SK-N-SH (cell line): ENCODE data around the gene HIF3A. TPM values are rescaled to one million over a fixed set of nuclear protein-coding genes. Genes with fewer than 3 reads are reported as not detected.

ENCODE experiments used
- CTCF ChIA-PET: fragments of 300-600, 350-600 bp; formaldehyde crosslinking; extraction: SDS; loops from one replicate; lab custom pipeline; 2021; lab: Yijun Ruan, JAX
- POLR2A ChIA-PET: fragments of 350-600 bp; sonication (Branson Sonifier 250); formaldehyde crosslinking; extraction: SDS; loops from one replicate; lab custom pipeline; 2020; ENCODE audit warnings: antibody characterized with exemption, inconsistent platforms; lab: Yijun Ruan, JAX
- DNase-seq: peaks from one replicate; pipeline ENCODE4 v3.0.0; 2012
- H2AFZ ChIP-seq: fragments of 200-600 bp; sonication (generic); 2 replicates; pipeline ENCODE4 v1.8.1; 2016; ENCODE audit warnings: antibody characterized with exemption, mild to moderate bottlenecking, low read depth
- H3F3A ChIP-seq: fragments of 200-600 bp; sonication (generic); replicated peaks from 2 replicates; pipeline ENCODE3; 2016; ENCODE audit warnings: antibody characterized with exemption, mild to moderate bottlenecking; ENCODE audit not compliant: insufficient read depth
- H3K27ac ChIP-seq, 2 experiments: fragments of 200-500 bp in 1 of 2; fragments of 200-600 bp in 1 of 2; sonication (Bioruptor generic) in 1 of 2; sonication (generic), shearing (Covaris generic) in 1 of 2; 2 replicates each; pipeline versions ENCODE4 v1.5.1 to v1.6.1; 2014 to 2016; ENCODE audit warnings: low read depth in 2 of 2, inconsistent platforms in 1 of 2, low read length in 1 of 2, mild to moderate bottlenecking in 1 of 2, mixed read lengths in 1 of 2
- H3K27me3 ChIP-seq: fragments of 200-600 bp; sonication (generic), shearing (Covaris generic); 2 replicates; pipeline ENCODE4 v1.6.1; 2016; ENCODE audit warnings: mixed run types; ENCODE audit not compliant: insufficient read depth
- H3K36me3 ChIP-seq, 2 experiments: fragments of 200-500 bp in 1 of 2; fragments of 200-600 bp in 1 of 2; sonication (Bioruptor generic) in 1 of 2; sonication (generic) in 1 of 2; replicated peaks in 1 of 2; 2 replicates each; pipeline versions ENCODE3 to v1.5.1; 2014 to 2016; ENCODE audit warnings: low read length in 1 of 2, mild to moderate bottlenecking in 1 of 2; ENCODE audit not compliant: insufficient read depth in 2 of 2, control insufficient read depth in 1 of 2
- H3K4me1 ChIP-seq, 2 experiments: fragments of 200-500 bp in 1 of 2; fragments of 200-600 bp in 1 of 2; sonication (Bioruptor generic) in 1 of 2; sonication (generic), shearing (Covaris generic) in 1 of 2; 2 replicates each; pipeline versions ENCODE4 v1.5.1 to v1.6.1; 2014 to 2016; ENCODE audit warnings: low read depth in 1 of 2, low read length in 1 of 2, mixed run types in 1 of 2; ENCODE audit not compliant: insufficient read depth in 2 of 2, control insufficient read depth in 1 of 2
- H3K4me2 ChIP-seq: fragments of 200-600 bp; sonication (generic), shearing (Covaris generic); 2 replicates; pipeline ENCODE4 v1.6.1; 2017; ENCODE audit warnings: mixed run types
- H3K4me3 ChIP-seq, 2 experiments: fragments of 200-500 bp in 1 of 2; fragments of 200-600 bp in 1 of 2; sonication (Bioruptor generic) in 1 of 2; sonication (generic), shearing (Covaris generic) in 1 of 2; 2 replicates each; pipeline versions ENCODE4 v1.5.1 to v1.8.1; 2014 to 2016; ENCODE audit warnings: low read depth in 2 of 2, inconsistent platforms in 1 of 2, low read length in 1 of 2, mild to moderate bottlenecking in 1 of 2, mixed read lengths in 1 of 2, moderate library complexity in 1 of 2
- H3K79me2 ChIP-seq: fragments of 200-600 bp; sonication (generic); 2 replicates; pipeline ENCODE4 v1.8.1; 2017; ENCODE audit warnings: mild to moderate bottlenecking; ENCODE audit not compliant: insufficient read depth
- H3K9ac ChIP-seq: fragments of 200-600 bp; sonication (generic); 2 replicates; pipeline ENCODE4 v1.6.1; 2017; ENCODE audit warnings: mixed run types
- H3K9me2 ChIP-seq: fragments of 200-600 bp; sonication (generic); 2 replicates; pipeline ENCODE4 v1.6.1; 2017; ENCODE audit warnings: mixed run types
- H3K9me3 ChIP-seq: fragments of 200-600 bp; sonication (generic); 2 replicates; pipeline ENCODE4 v1.6.1; 2017; ENCODE audit warnings: mixed run types, mild to moderate bottlenecking, moderate library complexity
- H4K20me1 ChIP-seq: fragments of 200-600 bp; sonication (generic); 2 replicates; pipeline ENCODE4 v1.6.1; 2017; ENCODE audit warnings: mild to moderate bottlenecking, mixed run types; ENCODE audit not compliant: insufficient read depth
- CHD2 ChIP-seq: fragments of 150-350 bp; IDR thresholded peaks from 2 replicates; pipeline ENCODE4 v1.6.1; 2018; ENCODE audit warnings: low read length; ENCODE audit not compliant: partially characterized antibody
- ELF1 ChIP-seq: IDR thresholded peaks from 2 replicates; pipeline ENCODE4 v1.4.0; 2012
- EP300 ChIP-seq, 2 experiments: IDR thresholded peaks; 2 replicates each; pipeline versions ENCODE4 v1.4.0 to v1.6.1; 2012; ENCODE audit warnings: borderline replicate concordance in 1 of 2, low read depth in 1 of 2, low read length in 1 of 2
- EZH2phosphoT487 ChIP-seq: fragments of 200-600 bp; sonication (generic); IDR thresholded peaks from 2 replicates; pipeline ENCODE4 v1.6.1; 2017; ENCODE audit warnings: low read depth, mixed run types, mild to moderate bottlenecking, antibody characterized with exemption, moderate library complexity, borderline replicate concordance
- FOXM1 ChIP-seq: IDR thresholded peaks from 2 replicates; pipeline ENCODE4 v1.4.0; 2012; ENCODE audit warnings: low read depth, mild to moderate bottlenecking
- GABPA ChIP-seq: IDR thresholded peaks from 2 replicates; pipeline ENCODE4 v1.4.0; 2012; ENCODE audit warnings: low read depth, mild to moderate bottlenecking
- GATA2 ChIP-seq: sonication (generic); formaldehyde crosslinking; IDR thresholded peaks from 2 replicates; pipeline ENCODE4 v1.5.0; 2020; ENCODE audit warnings: mild to moderate bottlenecking, missing genetic modification reagents
- MEF2A ChIP-seq: IDR thresholded peaks from 2 replicates; pipeline ENCODE4 v1.4.0; 2012; ENCODE audit warnings: low read depth, borderline replicate concordance
- NRF1 ChIP-seq: IDR thresholded peaks from 2 replicates; pipeline ENCODE4 v1.6.1; 2012; ENCODE audit warnings: low read depth, mild to moderate bottlenecking, low read length
- POLR2AphosphoS5 ChIP-seq: IDR thresholded peaks from 2 replicates; pipeline ENCODE4 v1.6.1; 2012; ENCODE audit warnings: low read depth, low read length
- RAD21 ChIP-seq: IDR thresholded peaks from 2 replicates; pipeline ENCODE4 v1.6.1; 2012; ENCODE audit warnings: mild to moderate bottlenecking, low read length
- RCOR1 ChIP-seq: fragments of 150-350 bp; IDR thresholded peaks from 2 replicates; pipeline ENCODE4 v1.6.1; 2017; ENCODE audit warnings: antibody characterized with exemption, low read length
- RFX5 ChIP-seq: IDR thresholded peaks from 2 replicates; pipeline ENCODE4 v1.6.1; 2012; ENCODE audit warnings: mild to moderate bottlenecking, improper control_type of control experiment, low read length
- SIN3A ChIP-seq: IDR thresholded peaks from 2 replicates; pipeline ENCODE4 v1.6.1; 2012; ENCODE audit warnings: low read depth, mild to moderate bottlenecking, low read length, moderate library complexity, borderline replicate concordance
- SMC3 ChIP-seq: IDR thresholded peaks from 2 replicates; pipeline ENCODE4 v1.6.1; 2012; ENCODE audit warnings: low read depth, low read length, improper control_type of control experiment
- TCF12 ChIP-seq: IDR thresholded peaks from 2 replicates; pipeline ENCODE4 v1.4.0; 2012
- TEAD4 ChIP-seq: IDR thresholded peaks from 2 replicates; pipeline ENCODE4 v1.4.0; 2012; ENCODE audit warnings: mild to moderate bottlenecking, borderline replicate concordance; ENCODE audit not compliant: insufficient read depth
- WGBS: methylation state at CpG from one replicate; pipeline ENCODE4 v1.1.6; 2017; ENCODE audit warnings: low lambda C conversion rate; 5-methylcytosine and 5-hydroxymethylcytosine counted together
- polyA plus RNA-seq, 3 experiments: library from polyadenylated mRNA; depleted of rRNA; stranded (reverse); fragments of >200 nt; gene quantifications; 2 replicates each; pipeline ENCODE4 v1.2.3, GENCODE V29; 2012
- TF ChIP-seq, protein P1 (sequence below): IDR thresholded peaks from 2 replicates; pipeline ENCODE4 v1.4.0; 2012; ENCODE audit warnings: low read depth
- TF ChIP-seq, protein P2 (sequence below): fragments of 200-600 bp; sonication (generic); IDR thresholded peaks from 2 replicates; pipeline ENCODE4 v1.6.1; 2017; ENCODE audit warnings: antibody characterized with exemption, mild to moderate bottlenecking, moderate library complexity
- TF ChIP-seq, protein P3 (sequence below): IDR thresholded peaks from 2 replicates; pipeline ENCODE4 v1.6.1; 2012; ENCODE audit warnings: mild to moderate bottlenecking, low read depth, low read length, moderate library complexity
- TF ChIP-seq, protein P4 (sequence below): IDR thresholded peaks from 2 replicates; pipeline ENCODE4; 2012

HIF3A gene
- polyA plus RNA-seq, 1 of the 3 experiments (the other 2 are of a cell fraction) = 0.92 TPM

DNA sequence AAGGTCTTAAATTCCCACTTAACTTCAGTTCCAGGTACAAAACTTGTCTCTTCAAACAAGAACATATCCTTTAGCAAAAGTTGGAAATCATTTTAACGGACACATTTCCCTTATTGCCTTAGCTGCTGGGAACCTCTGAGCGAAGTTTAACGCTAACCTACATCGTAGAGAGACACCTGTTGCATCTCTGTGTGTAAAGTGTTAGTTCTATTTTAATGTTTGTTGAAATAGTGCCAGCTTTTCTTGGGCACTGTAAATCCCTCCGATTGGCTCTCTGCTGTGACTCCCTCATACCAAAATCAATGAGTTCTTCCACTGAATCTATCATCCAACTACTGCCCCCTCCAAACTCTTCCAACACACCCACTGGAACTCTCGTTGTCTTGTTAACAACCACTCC is 2.3 kb upstream of the HIF3A start (continued):
- TF ChIP-seq, protein P1, sequence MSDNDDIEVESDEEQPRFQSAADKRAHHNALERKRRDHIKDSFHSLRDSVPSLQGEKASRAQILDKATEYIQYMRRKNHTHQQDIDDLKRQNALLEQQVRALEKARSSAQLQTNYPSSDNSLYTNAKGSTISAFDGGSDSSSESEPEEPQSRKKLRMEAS = no peak
- TF ChIP-seq RAD21 (no peak), EP300 (IDR thresholded peaks at IDR 0.05; ENCODE audit: borderline replicate concordance in 1 of 2, low read depth in 1 of 2, low read length in 1 of 2) (no peak), NRF1 (no peak), TEAD4 (no peak), EZH2phosphoT487 (no peak)

DNA sequence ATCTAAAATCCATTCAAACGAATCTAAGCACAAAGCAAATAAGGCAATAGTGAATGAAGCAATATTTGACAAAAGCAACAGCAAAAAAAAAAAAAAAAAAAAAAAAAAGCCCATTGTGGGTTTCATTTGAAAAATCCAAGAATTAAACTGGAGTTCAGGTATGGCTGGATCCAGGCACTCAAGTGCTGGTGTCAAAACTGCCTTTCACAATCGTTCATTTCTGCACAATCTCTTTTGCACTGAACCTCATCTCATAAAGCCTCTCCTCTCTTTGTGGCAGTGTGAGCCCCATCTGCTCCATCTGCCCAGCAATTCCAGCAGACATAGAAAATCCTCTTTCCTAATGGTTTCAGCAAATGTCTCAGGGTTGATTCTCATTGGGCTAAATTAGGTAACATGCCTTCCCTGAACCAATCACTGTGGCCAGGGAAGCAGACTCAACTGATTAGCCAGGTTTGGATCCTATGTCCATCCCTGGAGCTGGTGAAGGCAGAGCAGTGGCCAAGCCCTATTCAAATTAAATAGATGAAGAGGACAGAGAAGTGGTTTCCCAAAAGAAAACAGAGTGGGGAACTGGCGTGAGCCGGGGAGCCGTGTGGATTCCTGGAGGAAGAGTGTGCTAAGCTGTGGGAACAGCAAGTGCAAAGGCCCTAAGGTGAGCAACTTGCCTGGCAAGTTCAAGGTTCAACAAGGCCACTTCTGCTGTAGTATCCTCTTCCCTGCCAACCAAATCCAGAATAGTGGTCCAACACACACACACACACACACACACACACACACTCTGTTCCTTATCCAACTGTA is 1.2 kb upstream of the HIF3A start:
- H3K4me3 ChIP-seq = no peak overlapping the region
- H3K27me3 ChIP-seq = no peaks in the 10 kb centered on the region
- no peak overlapping the region for H2AFZ ChIP-seq
- no peaks in the 10 kb centered on the region for H3K36me3 ChIP-seq
- TF ChIP-seq TEAD4 (no peak), SMC3 (no peak), POLR2AphosphoS5 (no peak), GABPA (no peak), GATA2 (CRISPR knock-in tag) (no peak), MEF2A (no peak), EP300 (IDR thresholded peaks at IDR 0.05; ENCODE audit: borderline replicate concordance in 1 of 2, low read depth in 1 of 2, low read length in 1 of 2) (no peak), SIN3A (no peak), NRF1 (no peak), RCOR1 (no peak), ELF1 (no peak), TCF12 (no peak), FOXM1 (no peak), CHD2 (no peak), RFX5 (no peak)
- TF ChIP-seq, protein P2, sequence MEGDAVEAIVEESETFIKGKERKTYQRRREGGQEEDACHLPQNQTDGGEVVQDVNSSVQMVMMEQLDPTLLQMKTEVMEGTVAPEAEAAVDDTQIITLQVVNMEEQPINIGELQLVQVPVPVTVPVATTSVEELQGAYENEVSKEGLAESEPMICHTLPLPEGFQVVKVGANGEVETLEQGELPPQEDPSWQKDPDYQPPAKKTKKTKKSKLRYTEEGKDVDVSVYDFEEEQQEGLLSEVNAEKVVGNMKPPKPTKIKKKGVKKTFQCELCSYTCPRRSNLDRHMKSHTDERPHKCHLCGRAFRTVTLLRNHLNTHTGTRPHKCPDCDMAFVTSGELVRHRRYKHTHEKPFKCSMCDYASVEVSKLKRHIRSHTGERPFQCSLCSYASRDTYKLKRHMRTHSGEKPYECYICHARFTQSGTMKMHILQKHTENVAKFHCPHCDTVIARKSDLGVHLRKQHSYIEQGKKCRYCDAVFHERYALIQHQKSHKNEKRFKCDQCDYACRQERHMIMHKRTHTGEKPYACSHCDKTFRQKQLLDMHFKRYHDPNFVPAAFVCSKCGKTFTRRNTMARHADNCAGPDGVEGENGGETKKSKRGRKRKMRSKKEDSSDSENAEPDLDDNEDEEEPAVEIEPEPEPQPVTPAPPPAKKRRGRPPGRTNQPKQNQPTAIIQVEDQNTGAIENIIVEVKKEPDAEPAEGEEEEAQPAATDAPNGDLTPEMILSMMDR = no peak
- TF ChIP-seq, protein P3, sequence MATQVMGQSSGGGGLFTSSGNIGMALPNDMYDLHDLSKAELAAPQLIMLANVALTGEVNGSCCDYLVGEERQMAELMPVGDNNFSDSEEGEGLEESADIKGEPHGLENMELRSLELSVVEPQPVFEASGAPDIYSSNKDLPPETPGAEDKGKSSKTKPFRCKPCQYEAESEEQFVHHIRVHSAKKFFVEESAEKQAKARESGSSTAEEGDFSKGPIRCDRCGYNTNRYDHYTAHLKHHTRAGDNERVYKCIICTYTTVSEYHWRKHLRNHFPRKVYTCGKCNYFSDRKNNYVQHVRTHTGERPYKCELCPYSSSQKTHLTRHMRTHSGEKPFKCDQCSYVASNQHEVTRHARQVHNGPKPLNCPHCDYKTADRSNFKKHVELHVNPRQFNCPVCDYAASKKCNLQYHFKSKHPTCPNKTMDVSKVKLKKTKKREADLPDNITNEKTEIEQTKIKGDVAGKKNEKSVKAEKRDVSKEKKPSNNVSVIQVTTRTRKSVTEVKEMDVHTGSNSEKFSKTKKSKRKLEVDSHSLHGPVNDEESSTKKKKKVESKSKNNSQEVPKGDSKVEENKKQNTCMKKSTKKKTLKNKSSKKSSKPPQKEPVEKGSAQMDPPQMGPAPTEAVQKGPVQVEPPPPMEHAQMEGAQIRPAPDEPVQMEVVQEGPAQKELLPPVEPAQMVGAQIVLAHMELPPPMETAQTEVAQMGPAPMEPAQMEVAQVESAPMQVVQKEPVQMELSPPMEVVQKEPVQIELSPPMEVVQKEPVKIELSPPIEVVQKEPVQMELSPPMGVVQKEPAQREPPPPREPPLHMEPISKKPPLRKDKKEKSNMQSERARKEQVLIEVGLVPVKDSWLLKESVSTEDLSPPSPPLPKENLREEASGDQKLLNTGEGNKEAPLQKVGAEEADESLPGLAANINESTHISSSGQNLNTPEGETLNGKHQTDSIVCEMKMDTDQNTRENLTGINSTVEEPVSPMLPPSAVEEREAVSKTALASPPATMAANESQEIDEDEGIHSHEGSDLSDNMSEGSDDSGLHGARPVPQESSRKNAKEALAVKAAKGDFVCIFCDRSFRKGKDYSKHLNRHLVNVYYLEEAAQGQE = no peak
- TF ChIP-seq, protein P4, sequence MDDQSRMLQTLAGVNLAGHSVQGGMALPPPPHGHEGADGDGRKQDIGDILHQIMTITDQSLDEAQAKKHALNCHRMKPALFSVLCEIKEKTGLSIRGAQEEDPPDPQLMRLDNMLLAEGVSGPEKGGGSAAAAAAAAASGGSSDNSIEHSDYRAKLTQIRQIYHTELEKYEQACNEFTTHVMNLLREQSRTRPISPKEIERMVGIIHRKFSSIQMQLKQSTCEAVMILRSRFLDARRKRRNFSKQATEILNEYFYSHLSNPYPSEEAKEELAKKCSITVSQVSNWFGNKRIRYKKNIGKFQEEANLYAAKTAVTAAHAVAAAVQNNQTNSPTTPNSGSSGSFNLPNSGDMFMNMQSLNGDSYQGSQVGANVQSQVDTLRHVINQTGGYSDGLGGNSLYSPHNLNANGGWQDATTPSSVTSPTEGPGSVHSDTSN = no peak
- no peak overlapping the region for H3K4me2 ChIP-seq
- no peaks in the 10 kb centered on the region for H3K9me3 ChIP-seq
- POLR2A ChIA-PET = no interaction called here
- peaks cover 14 to 28% of the 10 kb centered on the region in 2 experiments for H3K4me1 ChIP-seq
- no peak overlapping the region for H3K27ac ChIP-seq
- no peaks in the 10 kb centered on the region for H3K79me2 ChIP-seq
- no peaks in the 10 kb centered on the region for H3F3A ChIP-seq
- WGBS = 40% methylated on average over 5 of the region's 5 CpGs
- H4K20me1 ChIP-seq = no peaks in the 10 kb centered on the region
- H3K9ac ChIP-seq = no peak overlapping the region
- CTCF ChIA-PET = interaction anchor here (0.6 to 7.7 kb wide), 4 partner anchors 13 to 267 kb away, joined by 3 to 70 read pairs (median 4); no protein-coding TSS in a partner anchor
- H3K9me2 ChIP-seq = no peaks in the 10 kb centered on the region
- no peak for DNase-seq
